GM12878 (cell line): ENCODE measurements around the gene SERPINE2. TPM values are rescaled to one million over a fixed set of nuclear protein-coding genes. Genes with fewer than 3 reads are reported as not detected.

Experiments used
- ATAC-seq: fragments of 200-7000 bp; cut with Tn5 transposase; 3 replicates; pipeline ENCODE4 v1.9.1; 2020; ENCODE audit warnings: mild to moderate bottlenecking, moderate library complexity
- BruUV-seq: library from RNA; stranded (reverse); fragments of 400-500 nt; replicated peaks from 2 replicates; lab custom pipeline; 2021; lab: Mats Ljungman, UMichigan
- CTCF ChIA-PET: fragments of 300-600 bp; sonication (Branson Sonifier 250); formaldehyde crosslinking; extraction: SDS; loops from one replicate; lab custom pipeline; 2021; ENCODE audit warnings: inconsistent platforms; lab: Yijun Ruan, JAX
- POLR2A ChIA-PET: fragments of 350-600 bp; formaldehyde crosslinking; extraction: SDS; loops from one replicate; lab custom pipeline; 2021; ENCODE audit warnings: inconsistent platforms; lab: Charles Lee
- RAD21 ChIA-PET: fragments of 300-600 bp; sonication (Branson Sonifier 250); formaldehyde crosslinking; loops from one replicate; lab custom pipeline; 2023; ENCODE audit warnings: antibody characterized with exemption; ENCODE audit not compliant: unreplicated experiment; lab: Charles Lee
- SMC1A ChIA-PET: fragments of 300-600 bp; sonication (Branson Sonifier 250); formaldehyde crosslinking; loops from one replicate; lab custom pipeline; 2023; ENCODE audit not compliant: unreplicated experiment, uncharacterized antibody; lab: Charles Lee
- DNase-seq: peaks from one replicate; pipeline ENCODE4 v3.0.0-alpha.2; 2011; ENCODE audit warnings: low read depth, low spot score
- FAIRE-seq: peaks from 3 replicates; lab custom pipeline; 2011; peaks lifted over from hg19 to GRCh38; lab: Jason Lieb, UNC
- H2AFZ ChIP-seq: 2 replicates; pipeline ENCODE4 v1.6.0; 2011; ENCODE audit warnings: low read depth, low read length, control low read depth; ENCODE audit not compliant: control insufficient read depth
- H3K27ac ChIP-seq: 2 replicates; pipeline ENCODE4 v1.5.1; 2011; ENCODE audit warnings: control low read depth; ENCODE audit not compliant: control insufficient read depth, insufficient read depth
- H3K27me3 ChIP-seq, 2 experiments: replicated peaks in 1 of 2; 2 replicates each; pipeline versions ENCODE4 v1.6.0 to v1.6.1; 2011; ENCODE audit warnings: low read length in 1 of 2; ENCODE audit not compliant: control insufficient read depth in 2 of 2, insufficient read depth in 2 of 2
- H3K36me3 ChIP-seq, 2 experiments: 2 replicates each; pipeline ENCODE4 v1.5.1; 2011; ENCODE audit warnings: low read length in 1 of 2; ENCODE audit not compliant: control insufficient read depth in 2 of 2, insufficient read depth in 2 of 2
- H3K4me1 ChIP-seq: 2 replicates; pipeline ENCODE4 v1.6.1; 2011; ENCODE audit warnings: mild to moderate bottlenecking, low read length, moderate library complexity, mixed read lengths; ENCODE audit not compliant: control insufficient read depth, insufficient read depth
- H3K4me2 ChIP-seq: 2 replicates; pipeline ENCODE4 v1.6.0; 2011; ENCODE audit warnings: control low read depth; ENCODE audit not compliant: control insufficient read depth, insufficient read depth
- H3K4me3 ChIP-seq: fragments of 200-600 bp; sonication (generic); 2 replicates; pipeline ENCODE4 v1.5.1; 2016
- H3K79me2 ChIP-seq: 2 replicates; pipeline ENCODE4 v1.6.0; 2011; ENCODE audit warnings: low read length; ENCODE audit not compliant: control insufficient read depth, insufficient read depth
- H3K9ac ChIP-seq: 2 replicates; pipeline ENCODE4 v1.8.0; 2011; ENCODE audit warnings: low read length, control low read depth, mixed read lengths; ENCODE audit not compliant: control insufficient read depth, insufficient read depth
- H3K9me3 ChIP-seq: replicated peaks from 3 replicates; pipeline ENCODE4 v1.5.1; 2011; ENCODE audit warnings: mild to moderate bottlenecking, low read length; ENCODE audit not compliant: control insufficient read depth, insufficient read depth
- H4K20me1 ChIP-seq: 2 replicates; pipeline ENCODE4 v1.6.0; 2011; ENCODE audit not compliant: control insufficient read depth, insufficient read depth
- IRF3 ChIP-seq: fragments of 450-650 bp; IDR thresholded peaks from 2 replicates; pipeline ENCODE4 v1.6.1; 2014; ENCODE audit warnings: mild to moderate bottlenecking
- NFXL1 ChIP-seq: fragments of 450-650 bp; IDR thresholded peaks from 2 replicates; pipeline ENCODE4 v1.6.1; 2017; ENCODE audit warnings: antibody characterized with exemption, mild to moderate bottlenecking, borderline replicate concordance
- NFYB ChIP-seq: IDR thresholded peaks from 2 replicates; pipeline ENCODE4 v1.6.1; 2011; ENCODE audit warnings: low read depth, mild to moderate bottlenecking, low read length, improper control_type of control experiment, moderate library complexity; ENCODE audit not compliant: insufficient read depth
- RAD51 ChIP-seq: fragments of 450-650 bp; IDR thresholded peaks from 2 replicates; pipeline ENCODE4 v1.6.1; 2016; ENCODE audit warnings: moderate library complexity, mild to moderate bottlenecking, inconsistent platforms
- USF1 ChIP-seq: IDR thresholded peaks from 2 replicates; pipeline ENCODE4 v1.6.1; 2011; ENCODE audit warnings: borderline replicate concordance, low read depth, mild to moderate bottlenecking, moderate library complexity, mixed read lengths, low read length; ENCODE audit not compliant: insufficient read depth; ENCODE audit errors: extremely low read length
- WGBS: methylation state at CpG from one replicate; pipeline ENCODE4 v1.1.6; 2016; ENCODE audit warnings: low lambda C conversion rate; ENCODE audit not compliant: insufficient replicate concordance, insufficient coverage; ENCODE audit errors: missing lambda C conversion rate; 5-methylcytosine and 5-hydroxymethylcytosine counted together
- in situ Hi-C: fragments of 300-500 bp; cut with MboI; formaldehyde crosslinking; loops from 9 replicates; pipeline ENCODE4 v1.14.3; 2018; ENCODE audit warnings: mixed read lengths
- intact Hi-C: fragments of 100-400 bp; cut with micrococcal nuclease; formaldehyde crosslinking; loops from one replicate; pipeline ENCODE4 v1.14.2; 2022; ENCODE audit not compliant: unreplicated experiment
- polyA plus RNA-seq, 11 experiments: library from polyadenylated mRNA; depleted of rRNA in 4 of 11; unstranded in 6 of 11; stranded (reverse) in 5 of 11; fragments of >200 nt; fragmentation: Nextera tagmentation in 4 of 11; fragmentation: Illumina TruSeq in 1 of 11; extraction: Ambion mirVana in 4 of 11; extraction: Trizol in 1 of 11; gene quantifications; 1 replicate in 1 of 11; 2 replicates in 10 of 11; pipeline versions ENCODE4 v1.2.1 to v1.2.3, GENCODE V29; 2011 to 2016; ENCODE audit warnings: inconsistent platforms in 2 of 11, missing spikeins in 2 of 11, low read depth in 1 of 11
- total RNA-seq, 4 experiments: library from RNA; depleted of rRNA in 3 of 4; stranded (reverse); fragments of >200 nt in 3 of 4; fragmentation: Illumina TruSeq in 1 of 4; extraction: Trizol in 1 of 4; gene quantifications; 2 replicates each; pipeline versions ENCODE4 v1.2.1 to v1.2.3, GENCODE V29; 2013 to 2021

SERPINE2 gene
- total and polyA plus RNA-seq, 10 of the 15 experiments (the other 5 are each of a cell fraction or from before 2014, with no cell fraction given) = 0.18 to 1.7 (median 0.39) TPM

GRCh38 chr2:224031358-224031970, 7.6 kb downstream of the SERPINE2 start:
- CTCF ChIA-PET = no interaction called here
- Histone ChIP-seq H3K79me2 (no peaks in the 10 kb centered on the region), H4K20me1 (no peaks in the 10 kb centered on the region), H3K4me1 (no peaks in the 10 kb centered on the region), H3K27me3 (peaks cover 0 to 4% of the 10 kb centered on the region in 2 experiments; a peak in 2 of 4 replicates), H3K4me3 (no peak overlapping the region), H3K36me3 (no peaks in the 10 kb centered on the region), H3K9ac (no peak overlapping the region), H3K27ac (no peak overlapping the region), H2AFZ (no peak overlapping the region), H3K9me3 (no peaks in the 10 kb centered on the region; the same call in 2 of the 3 replicates), H3K4me2 (no peak overlapping the region)
- DNase-seq (no peak), ATAC-seq (no peak), FAIRE-seq (no peak)
- peak; percentile 11; the same call in 1 of the 2 replicates for TF ChIP-seq RAD51
- no peak for TF ChIP-seq NFXL1
- TF ChIP-seq IRF3 = no peak
- TF ChIP-seq NFYB = 0 out of 2 replicates have a peak, but pooled peaks have one; percentile 50
- TF ChIP-seq USF1 = peak; percentile 60
- in situ Hi-C loops (no loop called here), intact Hi-C loops (no loop called here)
- SMC1A ChIA-PET = interaction anchor here (0.7 kb wide), 1 partner anchor 11 kb away, joined by 3 read pairs; no protein-coding TSS in a partner anchor
- no TSS peak for BruUV-seq
- POLR2A ChIA-PET = no interaction called here
- RAD21 ChIA-PET = no interaction called here
- 56% methylated on average over 13 of the region's 13 CpGs for WGBS
